HG03175 (cell line): ENCODE results near the gene LRRC46.

Experiments used
- ATAC-seq: cut with Tn5 transposase; IDR thresholded peaks from one replicate; pipeline ENCODE4 v1.9.1; 2021; ENCODE audit warnings: mild to moderate bottlenecking, moderate library complexity; ENCODE audit not compliant: unreplicated experiment

Gene LRRC46

DNA sequence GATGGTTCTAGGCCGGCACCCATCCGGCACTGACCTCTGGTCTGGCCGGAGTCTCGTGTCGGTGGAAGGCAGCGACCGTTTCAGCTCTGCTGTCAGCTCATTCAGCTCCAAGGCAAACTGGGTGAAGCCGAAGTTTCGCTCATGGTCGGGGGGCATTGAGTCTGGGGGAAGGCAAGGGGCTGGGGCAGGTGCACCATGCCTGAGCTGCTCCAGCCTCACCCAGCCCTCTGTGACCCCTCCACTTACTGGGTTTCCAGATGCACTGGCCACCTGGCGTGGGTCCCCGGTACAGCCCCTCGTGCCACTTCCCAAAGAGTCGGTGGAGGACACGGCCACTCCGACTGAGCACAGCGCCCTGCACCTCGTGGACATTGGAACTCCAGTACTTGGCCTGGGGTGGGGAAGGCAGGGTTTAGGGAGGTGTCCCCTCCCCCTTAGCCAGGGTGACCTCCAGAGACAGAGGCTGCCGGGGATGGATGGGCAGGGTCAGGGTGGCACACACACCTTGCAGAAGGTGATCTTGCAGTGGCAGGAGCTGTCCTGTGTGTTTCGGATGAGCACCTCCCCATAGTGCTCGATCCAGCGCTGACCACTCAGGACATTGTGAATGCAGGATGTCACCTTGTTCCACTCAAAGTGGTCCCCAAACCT is 22.5 kb upstream of the LRRC46 start:
- no peak for ATAC-seq

- ATAC-seq, result no peak
These were observed 21.2 kb upstream of the LRRC46 start for GRCh38 chr17:47810200-47810821.

DNA sequence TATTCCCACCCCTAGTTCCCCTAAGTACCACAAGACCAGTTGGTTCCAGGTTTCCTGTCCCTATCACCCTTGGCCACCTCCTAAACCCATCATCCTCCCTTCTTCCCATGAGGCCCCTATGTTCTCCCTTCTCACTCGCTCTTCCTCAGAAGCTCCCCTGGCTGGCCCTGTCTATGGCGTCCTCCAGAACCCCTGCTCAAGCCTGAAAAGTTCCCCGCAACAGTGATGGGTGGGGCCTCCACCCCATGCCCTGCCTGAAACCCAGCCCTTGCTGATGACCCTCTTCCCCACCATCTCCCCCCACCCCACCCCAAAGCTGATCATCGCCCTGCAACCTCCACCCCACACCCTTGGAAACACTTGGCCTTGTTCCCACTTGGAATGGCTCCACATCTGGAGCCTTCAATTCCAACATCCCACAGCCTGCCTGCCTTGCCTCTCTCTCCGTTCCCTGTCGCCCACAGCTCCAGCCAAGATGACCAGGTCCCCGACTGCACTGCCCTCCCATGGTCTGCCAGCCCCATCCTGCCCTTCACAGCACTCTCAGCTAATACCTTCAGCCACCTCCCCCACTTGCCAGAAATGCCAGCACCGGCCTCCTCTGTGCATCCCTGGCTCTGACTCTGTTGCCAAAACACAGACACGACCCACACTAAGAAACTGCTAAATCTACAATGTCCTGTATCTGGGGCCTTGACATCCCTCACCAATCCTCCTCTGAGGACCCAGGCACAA is 20.4 kb upstream of the LRRC46 start:
- ATAC-seq, result no peak

GRCh38 chr17:47811709-47812108 is 19.8 kb upstream of the LRRC46 start:
- ATAC-seq, result no peak

DNA sequence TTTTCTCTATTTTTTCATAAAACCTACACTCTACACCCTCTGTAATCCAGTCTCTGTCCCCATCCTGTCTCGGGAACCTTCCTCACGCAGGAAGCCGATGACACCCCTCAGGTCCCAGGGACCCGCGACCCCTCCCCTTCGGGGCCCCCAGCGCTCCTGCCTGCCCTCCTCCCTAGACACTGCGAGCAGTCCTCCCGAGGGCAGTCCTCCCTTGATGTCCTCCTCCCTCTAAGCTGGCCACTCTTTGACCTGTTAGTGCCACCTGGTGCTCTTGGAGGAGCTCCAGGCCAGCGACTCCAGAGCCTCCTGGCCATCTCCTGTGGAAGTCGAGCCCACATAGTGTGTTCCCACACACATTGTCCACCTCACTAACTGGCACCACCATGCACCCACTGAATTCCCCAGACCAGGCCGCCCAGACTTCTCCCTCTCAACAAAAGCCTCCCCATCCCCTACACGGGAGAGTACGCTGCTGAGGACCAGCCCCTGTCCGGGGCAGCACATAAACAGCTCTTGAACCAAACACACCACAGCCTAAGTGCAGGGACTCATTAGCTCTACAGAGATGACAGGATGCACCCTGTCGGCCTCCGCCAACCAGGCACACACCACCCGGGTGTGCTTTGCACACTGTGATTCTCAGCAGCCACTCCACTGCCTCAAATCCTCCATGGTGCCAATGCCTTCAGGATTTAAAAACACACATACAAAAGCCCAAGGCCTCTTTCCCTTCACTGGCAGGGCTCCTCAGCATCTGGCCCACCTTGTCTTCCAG is 19.1 kb upstream of the LRRC46 start:
- no peak for ATAC-seq

DNA sequence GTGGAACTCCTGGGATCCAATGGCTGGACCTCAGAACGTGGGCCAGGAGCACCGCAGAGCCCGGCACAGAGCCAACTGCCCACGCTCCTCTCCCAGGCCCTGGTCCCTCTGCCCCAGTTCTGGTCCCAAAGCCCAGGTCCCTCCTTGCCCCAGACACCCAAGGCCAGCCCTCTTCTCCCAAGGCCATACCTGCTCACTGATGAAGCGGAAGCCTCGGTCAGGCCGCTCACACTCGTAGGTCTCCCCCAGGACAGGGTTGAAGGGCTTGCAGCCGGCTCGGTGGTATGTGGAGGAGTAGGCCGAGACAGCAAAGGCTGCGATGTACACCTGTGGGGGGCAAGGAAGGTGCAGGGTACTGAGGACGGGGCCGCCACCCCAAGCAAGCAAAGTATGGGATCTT is 18.4 kb upstream of the LRRC46 start:
- ATAC-seq, result no peak

- no peak for ATAC-seq
These were observed 17.9 kb upstream of the LRRC46 start for GRCh38 chr17:47813512-47814031.

DNA sequence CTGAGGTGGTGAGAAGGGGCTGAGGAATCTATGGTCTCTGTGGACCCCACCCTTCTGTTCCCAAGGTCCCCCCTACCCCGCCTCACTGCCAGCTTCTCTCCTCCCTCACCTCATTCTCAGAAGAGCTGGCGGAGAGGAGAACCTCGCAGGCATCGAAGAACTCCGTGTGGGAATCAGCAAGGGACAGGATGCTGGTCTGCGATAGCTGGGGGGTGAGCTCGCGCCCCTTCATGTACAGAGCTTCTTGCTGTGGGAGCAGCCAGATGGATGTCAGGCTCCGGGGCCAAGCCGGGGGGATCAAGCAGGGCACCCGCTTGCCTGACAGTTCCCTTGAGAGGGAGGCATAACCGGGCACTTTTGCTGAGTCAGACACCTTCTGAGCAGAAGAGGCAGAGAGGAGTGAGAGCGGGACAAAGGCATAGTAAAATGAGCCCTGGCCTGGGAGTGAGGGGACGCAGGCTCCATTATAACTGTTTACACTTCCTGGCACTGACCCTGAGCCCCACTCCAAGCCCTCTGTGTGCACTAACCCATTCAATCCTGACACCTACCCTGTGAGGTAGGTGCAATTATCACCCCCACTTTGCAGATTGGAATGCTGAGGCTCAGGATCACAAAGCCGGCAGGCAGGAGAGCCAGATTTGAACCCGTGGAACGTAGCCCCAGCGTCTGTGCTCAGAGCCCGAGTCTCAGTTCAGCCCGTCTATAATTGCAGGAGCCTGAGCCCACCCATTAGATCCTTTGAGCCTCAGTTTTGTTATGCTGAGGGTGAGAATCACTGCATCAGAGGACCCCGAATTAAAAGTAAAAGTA is 16.2 kb upstream of the LRRC46 start:
- ATAC-seq, result no peak

DNA sequence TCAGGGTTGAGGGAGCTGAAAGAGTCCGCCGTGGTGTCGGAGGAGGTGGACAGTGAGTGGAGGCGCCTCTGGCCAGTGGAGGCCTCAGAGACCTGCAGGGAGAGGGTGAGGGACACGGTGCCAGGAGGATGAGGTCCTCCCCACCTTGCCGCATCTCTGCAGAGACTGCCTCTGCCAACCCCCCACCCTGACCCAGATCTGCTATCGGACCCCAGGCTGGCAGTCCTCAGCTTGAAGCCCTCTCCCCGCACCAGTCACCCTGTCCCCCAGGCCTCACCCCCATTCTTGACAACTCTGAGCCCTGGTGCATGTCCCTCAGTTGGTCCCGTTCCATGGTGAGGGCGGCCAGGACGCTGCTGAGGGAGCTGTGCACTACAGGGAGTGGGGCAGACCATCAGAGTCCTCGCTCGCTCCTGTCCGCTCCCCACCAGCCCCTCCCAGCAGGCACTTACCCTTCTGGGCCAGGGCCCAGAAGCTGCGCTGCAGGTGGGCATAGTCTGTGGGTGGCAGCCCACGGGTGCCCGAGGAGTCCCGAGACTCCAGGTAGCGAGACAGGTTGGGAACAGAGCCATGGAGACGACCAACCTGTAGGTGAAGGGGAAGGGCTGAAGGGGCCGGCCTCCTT is 15.2 kb upstream of the LRRC46 start:
- ATAC-seq, result no peak

- no peak for ATAC-seq
These were observed 14.5 kb upstream of the LRRC46 start for GRCh38 chr17:47816947-47817346.

GRCh38 chr17:47818002-47818695 is 13.3 kb upstream of the LRRC46 start:
- ATAC-seq, result no peak

- ATAC-seq, result no peak
These were observed 12.0 kb upstream of the LRRC46 start for GRCh38 chr17:47819475-47819874.

DNA sequence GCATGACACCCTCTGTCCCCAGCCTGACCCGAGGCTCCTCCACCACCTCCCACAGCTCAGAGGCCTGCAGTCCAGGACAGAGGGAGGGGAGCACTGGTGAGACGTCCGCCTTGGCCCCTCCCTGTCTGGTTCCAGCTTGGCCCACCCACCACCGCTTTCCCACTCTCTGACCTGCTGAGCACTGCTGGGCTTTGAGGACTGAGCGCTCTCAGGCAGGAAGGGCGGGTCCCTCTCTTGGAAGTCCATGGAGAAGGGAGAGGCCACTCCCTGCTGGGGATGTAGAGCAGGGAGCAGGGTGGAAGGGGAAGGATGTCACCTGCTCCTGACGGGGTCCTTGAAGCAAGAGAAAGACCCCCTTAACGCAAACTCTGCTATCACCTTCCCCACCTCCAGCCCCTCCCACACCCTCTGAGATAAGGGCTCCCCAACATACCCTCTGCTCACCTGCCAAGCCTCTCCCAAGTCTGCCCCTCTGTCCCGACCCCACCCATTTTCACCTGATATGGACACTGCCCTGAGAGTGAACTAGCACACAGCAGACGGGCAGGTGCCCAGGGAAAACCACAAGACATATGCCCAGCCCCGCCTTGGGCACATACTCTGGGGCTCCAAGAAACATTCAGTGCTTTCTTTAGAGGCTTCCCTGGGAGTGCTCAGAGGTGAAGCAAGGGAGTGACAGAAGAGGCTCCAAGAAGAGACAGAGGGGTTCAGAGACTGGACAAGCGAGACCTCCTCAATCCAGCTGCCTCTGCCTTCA is 11.3 kb upstream of the LRRC46 start:
- no peak for ATAC-seq

- ATAC-seq, result no peak
These were observed 10.4 kb upstream of the LRRC46 start for GRCh38 chr17:47821031-47821423.

- peak; percentile 79 for ATAC-seq
These were observed 9.8 kb upstream of the LRRC46 start, which contains the start of gene OSBPL7 for GRCh38 chr17:47821424-47822391. Gene OSBPL7 (minus strand): TSS chr17:47821794. CDS start chr17:47820278, 1,516 bp downstream.

DNA sequence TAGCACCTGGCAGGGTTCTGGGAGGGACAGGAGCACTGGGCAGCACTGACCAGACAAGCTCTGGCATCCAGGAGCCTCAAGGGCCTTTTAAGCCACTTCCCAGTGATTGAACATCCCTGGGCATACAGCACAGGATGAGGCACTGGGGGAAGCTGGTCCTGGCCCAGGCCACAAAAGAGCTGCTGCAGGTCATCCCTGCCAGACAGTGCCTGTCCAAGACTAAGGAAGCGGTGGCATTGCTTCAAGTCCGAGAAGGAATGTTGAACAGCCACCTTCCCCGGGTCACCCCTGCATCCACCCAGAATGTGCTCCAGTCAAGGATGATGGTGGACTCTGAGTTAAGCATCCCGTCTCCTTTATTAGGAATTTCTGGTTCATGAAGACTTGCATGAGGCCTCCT is 8.7 kb upstream of the LRRC46 start:
- ATAC-seq, result no peak

- no peak for ATAC-seq
These were observed 8.0 kb upstream of the LRRC46 start for GRCh38 chr17:47823519-47823918.
